Pancreas (tissue), 10 donors: ENCODE measurements around the gene GRM7. TPM values are rescaled to one million over a fixed set of nuclear protein-coding genes. Genes with fewer than 3 reads are reported as not detected.

Experiments used
- ATAC-seq, 4 donors: fragments of 200-7000 bp; cut with Tn5 transposase; one replicate each; pipeline versions ENCODE4 v1.8.0 to v1.9.1; 2020; ENCODE audit warnings: mild to moderate bottlenecking in 4 of 4, moderate library complexity in 4 of 4
- DNase-seq, 6 donors: peaks; one replicate each; pipeline ENCODE4 v3.0.0-alpha.2; 2020
- FAIRE-seq: peaks from 2 replicates; lab custom pipeline; 2012; peaks lifted over from hg19 to GRCh38; lab: Jason Lieb, UNC
- H3K27ac ChIP-seq, 4 donors: fragments of 200-600 bp; sonication (generic); 1 replicate in 3 of 4; 2 replicates in 1 of 4; pipeline versions ENCODE4 v1.5.0 to v1.8.0; 2020
- H3K27me3 ChIP-seq, 4 donors: fragments of 200-600 bp; one replicate each; pipeline ENCODE4 v1.8.0; 2021
- H3K36me3 ChIP-seq, 3 donors: fragments of 200-600 bp; sonication (generic) in 1 of 3; one replicate each; pipeline versions ENCODE4 v1.5.0 to v1.8.0; 2020 to 2021
- H3K4me1 ChIP-seq, 3 donors: fragments of 200-600 bp; one replicate each; pipeline ENCODE4 v1.8.0; 2021
- H3K4me3 ChIP-seq, 4 donors: fragments of 200-600 bp; sonication (generic) in 2 of 4; one replicate each; pipeline versions ENCODE4 v1.5.0 to v1.8.0; 2020 to 2021
- H3K9me3 ChIP-seq, 4 donors: fragments of 200-600 bp; one replicate each; pipeline ENCODE4 v1.8.0; 2021
- WGBS, 2 donors: extraction: QIAGEN DNeasy Blood & Tissue Kit; methylation state at CpG; one replicate each; pipeline ENCODE4 v1.1.7; 2013; 5-methylcytosine and 5-hydroxymethylcytosine counted together
- intact Hi-C, 3 donors: fragments of 100-400 bp; cut with DNase I; formaldehyde crosslinking; loops; one replicate each; pipeline versions ENCODE4 v1.11.1 to v1.14.2; 2022
- polyA plus RNA-seq, 2 donors: library from polyadenylated mRNA; stranded (reverse); fragments of 200-250 nt; gene quantifications; one replicate each; pipeline ENCODE4 v1.2.3, GENCODE V29; 2013
- total RNA-seq, 6 donors: library from RNA; stranded (reverse); fragmentation: NEBNext Ultra II Directional in 4 of 6; extraction: Animal tissue kit (Norgen Biotek cat#: 25700) in 4 of 6; gene quantifications; one replicate each; pipeline versions ENCODE4 v1.2.1 to v1.2.4, GENCODE V29; 2021 to 2023
- TF ChIP-seq, protein P1 (sequence below), 4 donors: fragments of 200-600 bp; sonication (generic) in 3 of 4; IDR thresholded peaks; one replicate each; pipeline versions ENCODE4 v1.5.0 to v1.8.0; 2021; ENCODE audit warnings: antibody characterized with exemption in 4 of 4
- donor health status: healthy with polysubstance abuse.
- donor health status: DM: no; HTN: no; CAD: no; lungs with moderate emphysema.
- donor health status: DM: no; HTN: no; CAD: no.
- donor health status: control.
- donor health status: control.
- donor health status: Bipolar disorder and iron deficiency.
- donor health status: DM: yes; HTN: yes; CAD: no.
- donor health status: DM: no; HTN: no; CAD: no.
- donor health status: DM: no; HTN: no; CAD: no.
- donor health status: DM: yes; HTN: yes; CAD: no.

Gene GRM7
- total and polyA plus RNA-seq, 8 donors: 0.03 to 0.28 (median 0.18) TPM; not detected in 4

DNA sequence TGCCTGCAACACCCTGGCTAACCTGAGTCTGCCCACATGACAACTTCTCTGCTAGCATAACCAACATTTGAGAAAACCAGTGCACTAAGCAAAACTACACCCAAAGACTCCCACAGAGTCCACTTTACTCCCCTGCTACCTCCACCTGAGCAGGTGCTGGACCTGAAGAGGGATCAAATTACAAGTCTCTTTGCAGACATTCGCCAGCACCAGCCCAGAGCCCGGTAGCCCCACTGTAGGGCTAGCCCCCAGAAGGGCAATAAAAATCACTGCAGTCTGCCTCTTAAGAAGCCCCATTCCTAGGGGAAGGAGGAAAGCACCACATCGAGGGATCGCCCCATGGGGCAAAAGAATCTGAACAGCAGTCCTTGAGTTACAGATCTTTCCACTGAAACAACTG, 472.2 kb downstream of the GRM7 start:
- FAIRE-seq (no peak), ATAC-seq (no peak), DNase-seq (no peak)
- no peak overlapping the region for H3K4me3 ChIP-seq
- intact Hi-C loops: no loop called here
- 48 to 59% methylated on average over 4 of the region's 4 CpGs for WGBS, 2 donors
- H3K4me1 ChIP-seq: no peaks in the 10 kb centered on the region
- no peak overlapping the region for H3K27ac ChIP-seq
- no peaks in the 10 kb centered on the region for H3K9me3 ChIP-seq
- no peaks in the 10 kb centered on the region for H3K27me3 ChIP-seq
- TF ChIP-seq, protein P1, sequence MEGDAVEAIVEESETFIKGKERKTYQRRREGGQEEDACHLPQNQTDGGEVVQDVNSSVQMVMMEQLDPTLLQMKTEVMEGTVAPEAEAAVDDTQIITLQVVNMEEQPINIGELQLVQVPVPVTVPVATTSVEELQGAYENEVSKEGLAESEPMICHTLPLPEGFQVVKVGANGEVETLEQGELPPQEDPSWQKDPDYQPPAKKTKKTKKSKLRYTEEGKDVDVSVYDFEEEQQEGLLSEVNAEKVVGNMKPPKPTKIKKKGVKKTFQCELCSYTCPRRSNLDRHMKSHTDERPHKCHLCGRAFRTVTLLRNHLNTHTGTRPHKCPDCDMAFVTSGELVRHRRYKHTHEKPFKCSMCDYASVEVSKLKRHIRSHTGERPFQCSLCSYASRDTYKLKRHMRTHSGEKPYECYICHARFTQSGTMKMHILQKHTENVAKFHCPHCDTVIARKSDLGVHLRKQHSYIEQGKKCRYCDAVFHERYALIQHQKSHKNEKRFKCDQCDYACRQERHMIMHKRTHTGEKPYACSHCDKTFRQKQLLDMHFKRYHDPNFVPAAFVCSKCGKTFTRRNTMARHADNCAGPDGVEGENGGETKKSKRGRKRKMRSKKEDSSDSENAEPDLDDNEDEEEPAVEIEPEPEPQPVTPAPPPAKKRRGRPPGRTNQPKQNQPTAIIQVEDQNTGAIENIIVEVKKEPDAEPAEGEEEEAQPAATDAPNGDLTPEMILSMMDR (IDR thresholded peaks at IDR 0.05): no peak
- H3K36me3 ChIP-seq: no peaks in the 10 kb centered on the region

DNA sequence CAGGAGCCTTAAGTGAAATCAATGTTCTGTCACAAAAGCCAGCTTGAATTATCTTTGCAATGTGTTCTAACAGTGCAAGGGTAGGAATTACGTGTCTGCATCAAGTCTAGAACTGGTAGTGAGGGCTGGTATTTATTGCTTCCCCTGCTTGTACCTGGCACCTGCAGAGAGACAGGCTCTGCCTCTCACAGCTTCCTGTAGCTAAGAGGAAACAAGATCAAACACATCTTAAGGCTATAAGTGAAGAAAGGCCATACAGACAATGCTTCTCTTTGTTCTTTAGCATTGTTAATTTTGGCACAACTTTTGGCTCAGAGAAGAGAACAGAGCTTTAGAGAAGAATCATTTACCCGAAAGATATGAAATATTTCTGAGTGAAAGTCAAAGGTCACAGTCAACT, 479.9 kb downstream of the GRM7 start:
- H3K27me3 ChIP-seq: no peaks in the 10 kb centered on the region
- H3K27ac ChIP-seq: peak overlapping the region in 1 of 4 donors; percentile 2
- no peaks in the 10 kb centered on the region for H3K9me3 ChIP-seq
- FAIRE-seq (no peak), DNase-seq (peak in 2 of 6 donors; percentile 2 to 8), ATAC-seq (peak in 3 of 4 donors; percentile 23 to 67 (median 56))
- H3K4me1 ChIP-seq: no peaks in the 10 kb centered on the region
- WGBS, 2 donors: 26 to 29% methylated on average over 2 of the region's 2 CpGs
- intact Hi-C loops: no loop called here
- no peak overlapping the region for H3K4me3 ChIP-seq
- TF ChIP-seq, protein P1 (IDR thresholded peaks at IDR 0.05): no peak
- H3K36me3 ChIP-seq: no peaks in the 10 kb centered on the region

DNA sequence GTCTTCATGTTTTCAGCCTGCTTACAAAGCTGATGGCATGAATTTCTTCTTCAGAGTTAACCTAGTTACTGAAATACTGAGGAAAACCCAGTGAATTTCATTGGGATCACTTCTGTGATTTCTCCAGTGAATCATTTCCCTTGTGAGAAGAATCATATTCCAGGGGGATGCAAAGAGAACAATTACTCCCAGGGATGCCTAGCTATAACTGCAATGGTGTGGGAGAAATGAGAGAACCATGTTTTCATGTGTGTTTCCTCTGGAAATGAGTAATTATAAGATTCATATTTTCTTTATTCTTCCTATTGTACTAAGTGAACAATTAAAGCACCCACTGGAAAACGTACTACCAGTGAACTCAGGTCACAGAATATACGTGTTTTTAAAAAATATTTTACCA, 485.4 kb downstream of the GRM7 start:
- intact Hi-C loops: no loop called here
- TF ChIP-seq, protein P1 (IDR thresholded peaks at IDR 0.05): no peak
- Histone ChIP-seq H3K9me3 (no peaks in the 10 kb centered on the region), H3K36me3 (no peaks in the 10 kb centered on the region), H3K4me1 (no peaks in the 10 kb centered on the region), H3K27ac (no peak overlapping the region), H3K27me3 (no peaks in the 10 kb centered on the region), H3K4me3 (no peak overlapping the region)
- DNase-seq: no peak
- 75 to 77% methylated on average over 2 of the region's 2 CpGs for WGBS, 2 donors
- FAIRE-seq: no peak
- ATAC-seq: no peak

DNA sequence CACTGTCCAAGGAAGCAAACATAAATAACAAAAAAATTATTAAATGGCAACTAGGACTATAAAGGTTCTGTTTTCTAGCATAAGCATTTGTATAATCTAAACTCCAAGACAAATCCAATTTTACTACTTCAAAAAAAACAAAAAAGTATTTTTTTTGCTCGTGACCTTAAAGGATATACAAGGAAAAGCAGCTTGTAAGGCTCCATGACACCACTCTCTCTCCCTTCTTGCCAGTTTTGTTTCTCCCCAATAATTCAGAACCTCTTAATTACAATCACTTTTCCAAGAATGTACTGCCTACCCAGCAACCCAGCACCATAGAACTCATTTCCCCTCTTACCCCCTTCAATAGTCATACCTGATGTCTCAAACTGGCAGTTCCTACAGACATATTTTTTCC, 496.2 kb downstream of the GRM7 start:
- H3K4me1 ChIP-seq: no peaks in the 10 kb centered on the region
- WGBS, 2 donors: 96 to 100% methylated on average over 1 of the region's 1 CpG
- no peaks in the 10 kb centered on the region for H3K27me3 ChIP-seq
- no peak overlapping the region for H3K4me3 ChIP-seq
- FAIRE-seq (no peak), DNase-seq (no peak), ATAC-seq (no peak)
- no peak overlapping the region for H3K27ac ChIP-seq
- H3K9me3 ChIP-seq: no peaks in the 10 kb centered on the region
- TF ChIP-seq, protein P1 (IDR thresholded peaks at IDR 0.05): no peak
- intact Hi-C loops: no loop called here
- no peaks in the 10 kb centered on the region for H3K36me3 ChIP-seq

DNA sequence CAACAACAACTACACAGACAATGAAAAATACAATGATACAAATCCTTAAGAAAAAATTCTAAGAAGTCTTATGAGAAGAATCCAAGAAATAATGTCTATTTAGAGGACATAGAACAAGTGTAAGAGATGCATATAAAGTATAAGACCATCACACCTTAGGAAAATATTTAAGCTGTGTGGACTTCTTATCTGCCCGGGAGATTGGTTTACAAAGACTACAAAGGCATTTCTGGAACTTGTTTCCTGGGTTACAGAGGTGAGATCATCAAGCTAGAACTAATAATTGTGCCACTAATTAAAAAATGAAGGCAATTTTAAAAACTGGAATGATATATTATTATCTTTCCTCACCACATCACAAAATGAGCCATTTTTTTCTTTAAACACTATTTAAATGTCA, 507.1 kb downstream of the GRM7 start:
- H3K4me3 ChIP-seq: no peak overlapping the region
- H3K27ac ChIP-seq: no peak overlapping the region
- no peaks in the 10 kb centered on the region for H3K9me3 ChIP-seq
- H3K36me3 ChIP-seq: no peaks in the 10 kb centered on the region
- peaks cover 3 to 9% (median 3%) of the 10 kb centered on the region in 3 donors for H3K4me1 ChIP-seq
- TF ChIP-seq, protein P1 (IDR thresholded peaks at IDR 0.05): no peak
- intact Hi-C loops: no loop called here
- H3K27me3 ChIP-seq: no peaks in the 10 kb centered on the region
- DNase-seq (no peak), FAIRE-seq (no peak), ATAC-seq (peak in 1 of 4 donors; percentile 54)
- 17 to 20% methylated on average over 1 of the region's 1 CpG for WGBS, 2 donors
